ENCODE data around the gene RNF44. TPM values are rescaled to one million over a fixed set of nuclear protein-coding genes. Genes with fewer than 3 reads are reported as not detected.

The RNF44 gene
- total and polyA plus RNA-seq, 2 donors (not counting 3 experiments of a cell fraction or from before 2014, with no cell fraction given) = 19.8 to 50.2 TPM

DNA sequence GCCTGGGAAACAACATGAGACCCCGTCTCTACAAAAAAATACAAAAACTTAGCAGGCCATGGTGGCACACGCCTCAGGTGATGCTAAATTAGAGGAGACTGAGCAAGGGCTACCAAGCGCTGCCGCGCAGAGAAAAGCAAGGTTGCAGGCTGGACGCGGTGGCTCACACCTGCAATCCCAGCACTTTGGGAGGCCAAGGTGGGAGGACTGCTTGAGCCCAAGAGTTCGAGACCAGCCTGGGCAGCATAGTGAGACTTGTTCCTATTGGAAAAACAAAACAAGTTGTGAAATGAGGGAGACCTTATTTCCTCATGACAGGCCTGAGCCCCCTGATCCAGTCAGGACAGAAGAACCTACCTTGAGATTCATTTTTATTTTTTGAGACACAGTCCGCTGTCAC, 11.5 kb downstream of the RNF44 start:
- dilution Hi-C loops (cut with MboI; ENCODE audit: extremely low pct_ligation_motif_present, low sequenced_read_pairs) = no loop called here
- no TSS peak for BruUV-seq (replicated peaks)
- ChIA-PET CTCF (no interaction called here), POLR2A (no interaction called here)
- no peaks in the 10 kb centered on the region for H3K9me3 ChIP-seq (replicated peaks; ENCODE audit: control insufficient read depth, insufficient read depth, low read length)
- H3K36me3 ChIP-seq (ENCODE audit: control insufficient read depth in 2 of 2, extremely low read depth in 1 of 2, insufficient read depth in 2 of 2, low read length in 2 of 2) = peaks cover 6 to 31% of the 10 kb centered on the region in 2 experiments
- intact Hi-C loops (cut with micrococcal nuclease) = no loop called here
- no peaks in the 10 kb centered on the region for H3K4me1 ChIP-seq (ENCODE audit: control insufficient read depth, extremely low read depth, insufficient read depth, low read length)
- no peaks in the 10 kb centered on the region for H3K79me2 ChIP-seq (ENCODE audit: control insufficient read depth, insufficient read depth, low read length)
- H4K20me1 ChIP-seq (replicated peaks; ENCODE audit: control insufficient read depth, extremely low read depth, insufficient read depth, low read length) = no peaks in the 10 kb centered on the region
- DNase-seq (ENCODE audit: low read depth, low spot score) (no peak), FAIRE-seq (no peak)
- H3K4me2 ChIP-seq (ENCODE audit: insufficient read depth, low read length) = no peak overlapping the region
- no peak overlapping the region for H3K9ac ChIP-seq (replicated peaks; ENCODE audit: extremely low read depth, insufficient read depth, low read length)
- no peak overlapping the region for H3K4me3 ChIP-seq (replicated peaks in 1 of 3; ENCODE audit: insufficient read depth in 1 of 3, low read depth in 1 of 3, low read length in 3 of 3)
- no peaks in the 10 kb centered on the region for H3K27me3 ChIP-seq (ENCODE audit: control insufficient read depth in 2 of 2, insufficient read depth in 2 of 2, low read length in 2 of 2)
- no peaks in the 10 kb centered on the region for H3K9me1 ChIP-seq (replicated peaks; ENCODE audit: control insufficient read depth, extremely low read depth, insufficient read depth, low read length)
- TF ChIP-seq POLR2A (IDR thresholded peaks at IDR 0.05; ENCODE audit: low read depth, low read length) (no peak), POLR2AphosphoS5 (IDR thresholded peaks at IDR 0.05; ENCODE audit: insufficient read depth, low read depth, low read length) (no peak), GATA2 (IDR thresholded peaks at IDR 0.05; ENCODE audit: insufficient read depth, insufficient read length, low read depth, low read length) (no peak), FOS (IDR thresholded peaks at IDR 0.05; ENCODE audit: borderline replicate concordance, insufficient read depth, low read length) (no peak)
- TF ChIP-seq, protein P1, sequence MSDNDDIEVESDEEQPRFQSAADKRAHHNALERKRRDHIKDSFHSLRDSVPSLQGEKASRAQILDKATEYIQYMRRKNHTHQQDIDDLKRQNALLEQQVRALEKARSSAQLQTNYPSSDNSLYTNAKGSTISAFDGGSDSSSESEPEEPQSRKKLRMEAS (IDR thresholded peaks at IDR 0.05; ENCODE audit: insufficient read depth, insufficient read length) = no peak
- no peak overlapping the region for H3K27ac ChIP-seq (ENCODE audit: insufficient read depth, low read depth, low read length)
- no peak overlapping the region for H2AFZ ChIP-seq (ENCODE audit: low read depth, low read length)

DNA sequence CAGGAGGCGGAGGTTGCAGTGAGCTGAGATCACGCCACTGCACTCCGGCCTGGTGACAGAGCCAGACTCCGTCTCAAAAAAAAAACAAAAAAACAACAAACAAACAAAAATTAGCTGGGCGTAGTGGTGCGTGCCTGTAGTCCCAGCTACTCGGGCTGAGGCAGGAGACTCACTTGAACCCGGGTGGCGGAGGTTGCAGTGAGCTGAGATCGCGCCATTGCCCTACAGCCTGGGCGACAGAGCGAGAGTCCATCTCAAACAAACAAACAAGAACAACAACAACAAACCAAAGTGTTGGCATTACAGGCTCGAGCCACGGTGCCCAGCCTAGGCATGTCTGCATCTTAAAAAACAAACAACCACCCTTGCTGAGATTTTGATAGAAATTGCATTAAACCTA, 12.2 kb downstream of the RNF44 start:
- dilution Hi-C loops (cut with MboI; ENCODE audit: extremely low pct_ligation_motif_present, low sequenced_read_pairs) = no loop called here
- Histone ChIP-seq H3K36me3 (ENCODE audit: control insufficient read depth in 2 of 2, extremely low read depth in 1 of 2, insufficient read depth in 2 of 2, low read length in 2 of 2) (peaks cover 6 to 27% of the 10 kb centered on the region in 2 experiments), H3K4me1 (ENCODE audit: control insufficient read depth, extremely low read depth, insufficient read depth, low read length) (no peaks in the 10 kb centered on the region), H3K27me3 (ENCODE audit: control insufficient read depth in 2 of 2, insufficient read depth in 2 of 2, low read length in 2 of 2) (no peaks in the 10 kb centered on the region), H3K27ac (ENCODE audit: insufficient read depth, low read depth, low read length) (no peak overlapping the region), H3K9me1 (replicated peaks; ENCODE audit: control insufficient read depth, extremely low read depth, insufficient read depth, low read length) (no peaks in the 10 kb centered on the region), H3K4me2 (ENCODE audit: insufficient read depth, low read length) (no peak overlapping the region), H3K9ac (replicated peaks; ENCODE audit: extremely low read depth, insufficient read depth, low read length) (no peak overlapping the region), H4K20me1 (replicated peaks; ENCODE audit: control insufficient read depth, extremely low read depth, insufficient read depth, low read length) (no peaks in the 10 kb centered on the region), H2AFZ (ENCODE audit: low read depth, low read length) (no peak overlapping the region), H3K4me3 (replicated peaks in 1 of 3; ENCODE audit: insufficient read depth in 1 of 3, low read depth in 1 of 3, low read length in 3 of 3) (no peak overlapping the region), H3K9me3 (replicated peaks; ENCODE audit: control insufficient read depth, insufficient read depth, low read length) (no peaks in the 10 kb centered on the region), H3K79me2 (ENCODE audit: control insufficient read depth, insufficient read depth, low read length) (no peaks in the 10 kb centered on the region)
- intact Hi-C loops (cut with micrococcal nuclease) = no loop called here
- FAIRE-seq = no peak
- TF ChIP-seq POLR2AphosphoS5 (IDR thresholded peaks at IDR 0.05; ENCODE audit: insufficient read depth, low read depth, low read length) (no peak), MYC (IDR thresholded peaks at IDR 0.05; ENCODE audit: low read depth, low read length) (no peak), POLR2A (IDR thresholded peaks at IDR 0.05; ENCODE audit: low read depth, low read length) (no peak), JUN (IDR thresholded peaks at IDR 0.05; ENCODE audit: borderline replicate concordance, insufficient read depth, insufficient read length, low read depth) (no peak), GATA2 (IDR thresholded peaks at IDR 0.05; ENCODE audit: insufficient read depth, insufficient read length, low read depth, low read length) (no peak)
- TF ChIP-seq, protein P1 (IDR thresholded peaks at IDR 0.05; ENCODE audit: insufficient read depth, insufficient read length) = no peak
- TF ChIP-seq, protein P2, sequence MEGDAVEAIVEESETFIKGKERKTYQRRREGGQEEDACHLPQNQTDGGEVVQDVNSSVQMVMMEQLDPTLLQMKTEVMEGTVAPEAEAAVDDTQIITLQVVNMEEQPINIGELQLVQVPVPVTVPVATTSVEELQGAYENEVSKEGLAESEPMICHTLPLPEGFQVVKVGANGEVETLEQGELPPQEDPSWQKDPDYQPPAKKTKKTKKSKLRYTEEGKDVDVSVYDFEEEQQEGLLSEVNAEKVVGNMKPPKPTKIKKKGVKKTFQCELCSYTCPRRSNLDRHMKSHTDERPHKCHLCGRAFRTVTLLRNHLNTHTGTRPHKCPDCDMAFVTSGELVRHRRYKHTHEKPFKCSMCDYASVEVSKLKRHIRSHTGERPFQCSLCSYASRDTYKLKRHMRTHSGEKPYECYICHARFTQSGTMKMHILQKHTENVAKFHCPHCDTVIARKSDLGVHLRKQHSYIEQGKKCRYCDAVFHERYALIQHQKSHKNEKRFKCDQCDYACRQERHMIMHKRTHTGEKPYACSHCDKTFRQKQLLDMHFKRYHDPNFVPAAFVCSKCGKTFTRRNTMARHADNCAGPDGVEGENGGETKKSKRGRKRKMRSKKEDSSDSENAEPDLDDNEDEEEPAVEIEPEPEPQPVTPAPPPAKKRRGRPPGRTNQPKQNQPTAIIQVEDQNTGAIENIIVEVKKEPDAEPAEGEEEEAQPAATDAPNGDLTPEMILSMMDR (IDR thresholded peaks at IDR 0.05; ENCODE audit: extremely low read depth in 1 of 2, insufficient read depth in 1 of 2, low read depth in 1 of 2, low read length in 2 of 2) = no peak
- BruUV-seq (replicated peaks) = no TSS peak
- DNase-seq (ENCODE audit: low read depth, low spot score) = no peak
- CTCF ChIA-PET = interaction anchor here (1.2 kb wide), 1 partner anchor 10 kb away, joined by 3 read pairs; no protein-coding TSS in a partner anchor
- POLR2A ChIA-PET = no interaction called here
